ENCODE measurements around the gene JAK1.
A peak's percentile ranks its signal among the peaks of the same experiment; 100 is the strongest.
"Not testable (repeated sequence)": the region's sequence is repeated elsewhere in the genome, so short reads cannot be mapped to it uniquely, and the experiment has no call there.

JAK1 gene

GRCh38 chr1:64933296-64934070, 32.9 kb downstream of the JAK1 start:
- DNase-seq (ENCODE audit: insufficient read length, low spot score) (no peak), FAIRE-seq (peak; percentile 43)
- TF ChIP-seq SPI1 (IDR thresholded peaks at IDR 0.05; ENCODE audit: low read depth, low read length), result peak; percentile 77
- TF ChIP-seq TAF1 (IDR thresholded peaks at IDR 0.05; ENCODE audit: low read depth, low read length), result no peak
- TF ChIP-seq PAX5 (IDR thresholded peaks at IDR 0.05; ENCODE audit: insufficient read depth, low read length, severe bottlenecking), result no peak
- no peak for TF ChIP-seq POLR2A (IDR thresholded peaks at IDR 0.05; ENCODE audit: low read depth, low read length)
- no peak for TF ChIP-seq POU2F2 (IDR thresholded peaks at IDR 0.05; ENCODE audit: low read depth, low read length)
- TF ChIP-seq POLR2AphosphoS5 (IDR thresholded peaks at IDR 0.05; ENCODE audit: low read depth, low read length), result no peak

GRCh38 chr1:64932962-64933295, 33.4 kb downstream of the JAK1 start:
- FAIRE-seq, result no peak
- no peak for DNase-seq (ENCODE audit: insufficient read length, low spot score)
- TF ChIP-seq SPI1 (IDR thresholded peaks at IDR 0.05; ENCODE audit: low read depth, low read length), result no peak
- no peak for TF ChIP-seq POU2F2 (IDR thresholded peaks at IDR 0.05; ENCODE audit: low read depth, low read length)
- no peak for TF ChIP-seq PAX5 (IDR thresholded peaks at IDR 0.05; ENCODE audit: insufficient read depth, low read length, severe bottlenecking)
- no peak for TF ChIP-seq POLR2AphosphoS5 (IDR thresholded peaks at IDR 0.05; ENCODE audit: low read depth, low read length)
- TF ChIP-seq TAF1 (IDR thresholded peaks at IDR 0.05; ENCODE audit: low read depth, low read length), result no peak
- no peak for TF ChIP-seq POLR2A (IDR thresholded peaks at IDR 0.05; ENCODE audit: low read depth, low read length)

- not testable (repeated sequence) for FAIRE-seq; DNase-seq (ENCODE audit: insufficient read length, low spot score)
Observed at GRCh38 chr1:64930640-64931039, 35.7 kb downstream of the JAK1 start.

GRCh38 chr1:64929221-64929620, 37.1 kb downstream of the JAK1 start:
- FAIRE-seq, result no peak
- DNase-seq (ENCODE audit: insufficient read length, low spot score), result no peak
- TF ChIP-seq POLR2AphosphoS5 (IDR thresholded peaks at IDR 0.05; ENCODE audit: low read depth, low read length) (no peak), POLR2A (IDR thresholded peaks at IDR 0.05; ENCODE audit: low read depth, low read length) (no peak), TAF1 (IDR thresholded peaks at IDR 0.05; ENCODE audit: low read depth, low read length) (no peak), POU2F2 (IDR thresholded peaks at IDR 0.05; ENCODE audit: low read depth, low read length) (no peak), SPI1 (IDR thresholded peaks at IDR 0.05; ENCODE audit: low read depth, low read length) (no peak), PAX5 (IDR thresholded peaks at IDR 0.05; ENCODE audit: insufficient read depth, low read length, severe bottlenecking) (no peak)

- DNase-seq (ENCODE audit: insufficient read length, low spot score) (no peak), FAIRE-seq (no peak)
- TF ChIP-seq TAF1 (IDR thresholded peaks at IDR 0.05; ENCODE audit: low read depth, low read length) (no peak), POU2F2 (IDR thresholded peaks at IDR 0.05; ENCODE audit: low read depth, low read length) (no peak), PAX5 (IDR thresholded peaks at IDR 0.05; ENCODE audit: insufficient read depth, low read length, severe bottlenecking) (no peak), POLR2AphosphoS5 (IDR thresholded peaks at IDR 0.05; ENCODE audit: low read depth, low read length) (no peak), POLR2A (IDR thresholded peaks at IDR 0.05; ENCODE audit: low read depth, low read length) (no peak), SPI1 (IDR thresholded peaks at IDR 0.05; ENCODE audit: low read depth, low read length) (no peak)
Observed at GRCh38 chr1:64928325-64928724, 38.0 kb downstream of the JAK1 start.

GRCh38 chr1:64925594-64925993, 40.8 kb downstream of the JAK1 start:
- FAIRE-seq (no peak), DNase-seq (ENCODE audit: insufficient read length, low spot score) (no peak)
- TF ChIP-seq POLR2AphosphoS5 (IDR thresholded peaks at IDR 0.05; ENCODE audit: low read depth, low read length), result no peak
- no peak for TF ChIP-seq POLR2A (IDR thresholded peaks at IDR 0.05; ENCODE audit: low read depth, low read length)
- TF ChIP-seq PAX5 (IDR thresholded peaks at IDR 0.05; ENCODE audit: insufficient read depth, low read length, severe bottlenecking), result no peak
- no peak for TF ChIP-seq SPI1 (IDR thresholded peaks at IDR 0.05; ENCODE audit: low read depth, low read length)
- no peak for TF ChIP-seq POU2F2 (IDR thresholded peaks at IDR 0.05; ENCODE audit: low read depth, low read length)

GRCh38 chr1:64923294-64923718, 43.0 kb downstream of the JAK1 start:
- DNase-seq (ENCODE audit: insufficient read length, low spot score), result no peak
- FAIRE-seq, result no peak

GRCh38 chr1:64922336-64922735, 44.0 kb downstream of the JAK1 start:
- TF ChIP-seq TAF1 (IDR thresholded peaks at IDR 0.05; ENCODE audit: low read depth, low read length) (no peak), POU2F2 (IDR thresholded peaks at IDR 0.05; ENCODE audit: low read depth, low read length) (no peak)
- no peak for FAIRE-seq

More at GRCh38 chr1:64923294-64923718, 43.0 kb downstream of the JAK1 start:
- no peak for TF ChIP-seq PAX5 (IDR thresholded peaks at IDR 0.05; ENCODE audit: insufficient read depth, low read length, severe bottlenecking)

GRCh38 chr1:64921771-64922170, 44.6 kb downstream of the JAK1 start:
- FAIRE-seq (no peak), DNase-seq (ENCODE audit: insufficient read length, low spot score) (no peak)
- no peak for TF ChIP-seq TAF1 (IDR thresholded peaks at IDR 0.05; ENCODE audit: low read depth, low read length)

More at GRCh38 chr1:64922336-64922735, 44.0 kb downstream of the JAK1 start:
- no peak for DNase-seq (ENCODE audit: insufficient read length, low spot score)

- no peak for TF ChIP-seq TAF1 (IDR thresholded peaks at IDR 0.05; ENCODE audit: low read depth, low read length)
- TF ChIP-seq SPI1 (IDR thresholded peaks at IDR 0.05; ENCODE audit: low read depth, low read length), result no peak
- no peak for TF ChIP-seq POLR2A (IDR thresholded peaks at IDR 0.05; ENCODE audit: low read depth, low read length)
- DNase-seq (ENCODE audit: insufficient read length, low spot score), result no peak
- FAIRE-seq, result no peak
Observed at GRCh38 chr1:64920941-64921589, 45.3 kb downstream of the JAK1 start.

GRCh38 chr1:64919120-64919519, 47.2 kb downstream of the JAK1 start:
- DNase-seq (ENCODE audit: insufficient read length, low spot score); FAIRE-seq: not testable (repeated sequence)

All from GM12891 (cell line).